Endodermal cell (in vitro differentiated cells): ENCODE measurements around the gene EPHA4. TPM values are rescaled to one million over a fixed set of nuclear protein-coding genes. Genes with fewer than 3 reads are reported as not detected.
A peak's percentile ranks its signal among the peaks of the same experiment; 100 is the strongest.

Experiments
- DNase-seq: peaks from one replicate; pipeline ENCODE4 v3.0.0-alpha.2; 2017
- H3K27ac ChIP-seq: 2 replicates; pipeline ENCODE4 v1.5.1; 2013; ENCODE audit warnings: mild to moderate bottlenecking, low read depth, low read length, moderate library complexity
- H3K27me3 ChIP-seq: 2 replicates; pipeline ENCODE4 v1.6.1; 2013; ENCODE audit warnings: mild to moderate bottlenecking, low read length, moderate library complexity; ENCODE audit not compliant: insufficient read depth, control insufficient read depth, poor library complexity, severe bottlenecking
- H3K36me3 ChIP-seq: 2 replicates; pipeline ENCODE4 v1.7.0; 2013; ENCODE audit warnings: mild to moderate bottlenecking, low read length, moderate library complexity; ENCODE audit not compliant: control insufficient read depth, insufficient read depth
- H3K4me1 ChIP-seq: one replicate; pipeline ENCODE4 v1.7.0; 2013; ENCODE audit warnings: low read length; ENCODE audit not compliant: control insufficient read depth, insufficient read depth
- H3K4me3 ChIP-seq: 2 replicates; pipeline ENCODE4 v1.5.1; 2013; ENCODE audit warnings: mild to moderate bottlenecking, low read length, moderate library complexity
- H3K9ac ChIP-seq: 2 replicates; pipeline ENCODE4 v1.6.1; 2013; ENCODE audit warnings: mild to moderate bottlenecking, low read length, moderate library complexity; ENCODE audit not compliant: poor library complexity, severe bottlenecking; ENCODE audit errors: extremely low read depth
- H3K9me3 ChIP-seq: 2 replicates; pipeline ENCODE4 v1.6.1; 2013; ENCODE audit warnings: mild to moderate bottlenecking, low read length, moderate library complexity; ENCODE audit not compliant: control insufficient read depth
- H3K27ac Mint-ChIP-seq: 2 replicates; pipeline ENCODE4 v1.8.0; 2020; ENCODE audit warnings: mixed read lengths
- H3K27me3 Mint-ChIP-seq: 2 replicates; pipeline ENCODE4 v1.8.0; 2021; ENCODE audit warnings: mild to moderate bottlenecking, mixed read lengths; ENCODE audit not compliant: insufficient read depth
- H3K36me3 Mint-ChIP-seq: 2 replicates; pipeline ENCODE4 v1.8.0; 2020; ENCODE audit warnings: low read depth, mixed read lengths
- H3K4me1 Mint-ChIP-seq: 2 replicates; pipeline ENCODE4 v1.8.0; 2020; ENCODE audit warnings: mixed read lengths
- H3K4me3 Mint-ChIP-seq: 2 replicates; pipeline ENCODE4 v1.8.0; 2020; ENCODE audit warnings: mild to moderate bottlenecking, moderate library complexity, mixed read lengths
- H3K9me3 Mint-ChIP-seq: 2 replicates; pipeline ENCODE4 v1.8.0; 2020; ENCODE audit warnings: mild to moderate bottlenecking, mixed read lengths
- CTCF ChIP-seq: fragments of 200-600 bp; sonication (generic); conservative IDR thresholded peaks from 2 replicates; pipeline ENCODE4 v1.5.0; 2021; ENCODE audit warnings: antibody characterized with exemption, mild to moderate bottlenecking
- WGBS, 2 experiments: methylation state at CpG; one replicate each; pipeline versions ENCODE4 v1.1.5 to v1.1.7; 2013; ENCODE audit warnings: missing lambda C conversion rate in 2 of 2, mixed read lengths in 1 of 2; ENCODE audit not compliant: insufficient coverage in 1 of 2, insufficient read length in 1 of 2; 5-methylcytosine and 5-hydroxymethylcytosine counted together
- total RNA-seq, 2 donors: library from RNA; stranded (reverse); fragmentation: NEBNext Ultra II Directional in 1 of 2; extraction: Animal tissue kit (Norgen Biotek cat#: 25700) in 1 of 2; gene quantifications; 2 replicates in 1 of 2; 3 replicates in 1 of 2; pipeline ENCODE4 v1.2.1, GENCODE V29; 2021

The EPHA4 gene
- total RNA-seq, 2 donors from 2014 or later, result 74.1 to 87.3 TPM

- no peak for TF ChIP-seq CTCF
Measured at GRCh38 chr2:221563270-221563985, 8.7 kb downstream of the EPHA4 start.

GRCh38 chr2:221562226-221562625 is 9.9 kb downstream of the EPHA4 start:
- Histone ChIP-seq H3K9ac (no peak overlapping the region), H3K36me3 (peaks cover 60% of the 10 kb centered on the region), H3K9me3 (no peaks in the 10 kb centered on the region), H3K4me1 (no peaks in the 10 kb centered on the region), H3K27ac (no peak overlapping the region), H3K27me3 (no peaks in the 10 kb centered on the region), H3K4me3 (peak overlapping the region; percentile 12)
- Mint-ChIP-seq H3K4me3 (no peak overlapping the region), H3K36me3 (peaks cover 39% of the 10 kb centered on the region), H3K9me3 (no peaks in the 10 kb centered on the region), H3K4me1 (peaks cover 53% of the 10 kb centered on the region), H3K27ac (no peak overlapping the region), H3K27me3 (no peaks in the 10 kb centered on the region)
- DNase-seq, result no peak
- WGBS, 2 experiments, result 100% methylated on average over 1 of the region's 1 CpG; no CpG with 5 or more reads in 1 of the 2 experiments
- TF ChIP-seq CTCF, result no peak

More at GRCh38 chr2:221563270-221563985, 8.7 kb downstream of the EPHA4 start:
- H3K27me3 ChIP-seq, result no peaks in the 10 kb centered on the region
- no peak overlapping the region for H3K9ac ChIP-seq
- Mint-ChIP-seq H3K27me3 (no peaks in the 10 kb centered on the region), H3K27ac (no peak overlapping the region), H3K9me3 (no peaks in the 10 kb centered on the region), H3K36me3 (peaks cover 38% of the 10 kb centered on the region), H3K4me1 (peaks cover 60% of the 10 kb centered on the region), H3K4me3 (no peak overlapping the region)
- peak overlapping the region; percentile 12 for H3K4me3 ChIP-seq
- H3K9me3 ChIP-seq, result no peaks in the 10 kb centered on the region
- peaks cover 53% of the 10 kb centered on the region for H3K36me3 ChIP-seq
- DNase-seq, result no peak
- peaks cover 6% of the 10 kb centered on the region for H3K4me1 ChIP-seq
- WGBS, 2 experiments, result 86 to 94% methylated on average over 11 to 14 of the region's 14 CpGs
- H3K27ac ChIP-seq, result no peak overlapping the region

- Histone ChIP-seq H3K4me1 (peaks cover 3% of the 10 kb centered on the region), H3K4me3 (no peak overlapping the region), H3K27me3 (no peaks in the 10 kb centered on the region), H3K9ac (no peak overlapping the region), H3K9me3 (no peaks in the 10 kb centered on the region), H3K27ac (no peak overlapping the region), H3K36me3 (peaks cover 64% of the 10 kb centered on the region)
- no peak for DNase-seq
- peaks cover 41% of the 10 kb centered on the region for H3K36me3 Mint-ChIP-seq
- H3K4me1 Mint-ChIP-seq, result peaks cover 52% of the 10 kb centered on the region
- H3K27ac Mint-ChIP-seq, result no peak overlapping the region
- no peaks in the 10 kb centered on the region for H3K27me3 Mint-ChIP-seq
- WGBS, 2 experiments, result 84 to 94% methylated on average over 2 to 4 of the region's 4 CpGs
- H3K4me3 Mint-ChIP-seq, result no peak overlapping the region
- no peaks in the 10 kb centered on the region for H3K9me3 Mint-ChIP-seq
- TF ChIP-seq CTCF, result no peak
Measured at GRCh38 chr2:221561770-221562169, 10.3 kb downstream of the EPHA4 start.
